Duodenal mucosa (tissue), 2 donors: ENCODE data around the gene PPP2R2B.

Source experiments
- H3K27ac ChIP-seq: one replicate; pipeline ENCODE4 v1.7.0; 2013; ENCODE audit warnings: low read depth, low read length
- H3K27me3 ChIP-seq, 2 donors: one replicate each; pipeline ENCODE4 v1.7.0; 2013; ENCODE audit warnings: low read length in 2 of 2, control low read depth in 1 of 2; ENCODE audit not compliant: insufficient read depth in 2 of 2, control insufficient read depth in 1 of 2
- H3K36me3 ChIP-seq, 2 donors: one replicate each; pipeline ENCODE4 v1.7.0; 2013; ENCODE audit warnings: low read length in 2 of 2, control low read depth in 1 of 2; ENCODE audit not compliant: insufficient read depth in 2 of 2, control insufficient read depth in 1 of 2
- H3K4me1 ChIP-seq, 2 donors: one replicate each; pipeline ENCODE4 v1.7.0; 2013; ENCODE audit warnings: low read length in 2 of 2, control low read depth in 1 of 2; ENCODE audit not compliant: insufficient read depth in 2 of 2, control insufficient read depth in 1 of 2
- H3K4me3 ChIP-seq, 2 donors: one replicate each; pipeline ENCODE4 v1.7.0; 2013; ENCODE audit warnings: low read length in 2 of 2, low read depth in 1 of 2
- H3K9ac ChIP-seq, 2 donors: one replicate each; pipeline ENCODE4 v1.7.0; 2013; ENCODE audit warnings: low read length in 2 of 2, low read depth in 1 of 2
- H3K9me3 ChIP-seq, 2 donors: one replicate each; pipeline ENCODE4 v1.7.0; 2013; ENCODE audit warnings: low read length in 2 of 2, control low read depth in 1 of 2; ENCODE audit not compliant: control insufficient read depth in 1 of 2

Gene PPP2R2B

DNA sequence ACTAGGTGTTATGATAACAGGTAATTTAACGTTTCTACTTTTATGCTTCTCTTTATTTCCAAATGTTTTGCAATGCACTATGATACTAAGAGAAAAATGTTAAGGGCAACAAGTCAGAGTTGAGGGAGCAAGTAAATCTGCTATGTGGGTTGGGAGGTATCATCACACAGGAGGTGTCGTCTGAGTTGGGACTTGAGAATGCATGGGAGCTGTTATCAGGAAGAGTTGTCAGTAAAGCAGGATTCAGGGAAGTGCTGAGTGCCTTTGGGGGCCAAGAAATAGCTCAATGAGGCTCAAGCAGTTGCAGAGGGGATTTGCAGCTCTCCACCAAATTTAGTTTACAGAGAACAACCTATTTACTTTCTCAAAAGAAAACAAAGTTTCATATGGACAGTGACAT lies 108.0 kb downstream of the PPP2R2B start:
- H3K27me3 ChIP-seq = no peaks in the 10 kb centered on the region
- H3K4me1 ChIP-seq = no peaks in the 10 kb centered on the region
- H3K36me3 ChIP-seq = no peaks in the 10 kb centered on the region
- no peak overlapping the region for H3K27ac ChIP-seq
- no peaks in the 10 kb centered on the region for H3K9me3 ChIP-seq
- no peak overlapping the region for H3K9ac ChIP-seq
- H3K4me3 ChIP-seq = no peak overlapping the region

DNA sequence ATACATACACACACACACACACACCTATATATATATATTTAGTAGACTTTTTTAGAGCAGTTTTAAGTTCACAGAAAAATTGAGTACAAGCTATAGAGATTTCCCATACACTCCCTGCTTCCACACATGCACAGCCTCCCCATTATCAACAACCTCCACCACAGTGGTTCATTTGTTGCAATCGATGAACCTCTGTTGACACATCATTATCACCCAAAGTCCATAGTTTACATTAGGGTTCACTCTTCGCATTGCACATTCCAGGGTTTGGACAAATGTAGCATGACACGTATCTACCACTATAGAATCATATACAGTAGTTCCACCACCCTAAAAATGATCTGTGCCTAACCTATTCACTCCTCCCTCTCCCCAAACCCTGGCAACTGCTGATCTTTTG lies 111.0 kb downstream of the PPP2R2B start:
- Histone ChIP-seq H3K27me3 (no peaks in the 10 kb centered on the region), H3K4me1 (no peaks in the 10 kb centered on the region), H3K4me3 (no peak overlapping the region), H3K27ac (no peak overlapping the region), H3K36me3 (no peaks in the 10 kb centered on the region), H3K9me3 (no peaks in the 10 kb centered on the region), H3K9ac (no peak overlapping the region)

DNA sequence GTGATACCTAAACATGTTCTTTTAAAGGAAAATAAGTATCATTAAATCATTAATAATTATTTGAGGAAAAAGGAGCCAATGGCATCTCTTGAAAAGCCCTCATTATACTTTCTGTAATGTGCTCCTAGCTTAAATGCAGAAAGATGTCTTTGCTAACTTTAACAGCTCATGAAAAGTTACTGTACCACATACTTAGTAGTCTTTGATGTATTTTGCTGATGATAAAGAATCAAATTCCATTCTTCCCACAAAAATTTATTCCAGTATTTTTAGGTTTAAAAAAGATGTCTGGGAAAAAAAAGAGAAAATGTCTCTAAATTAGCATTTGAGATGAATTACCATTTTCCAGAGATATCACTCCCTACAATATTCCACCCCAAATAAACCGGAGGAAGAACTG lies 112.5 kb downstream of the PPP2R2B start:
- no peak overlapping the region for H3K9ac ChIP-seq
- no peaks in the 10 kb centered on the region for H3K27me3 ChIP-seq
- no peak overlapping the region for H3K27ac ChIP-seq
- no peaks in the 10 kb centered on the region for H3K36me3 ChIP-seq
- H3K4me3 ChIP-seq = no peak overlapping the region
- no peaks in the 10 kb centered on the region for H3K4me1 ChIP-seq
- no peaks in the 10 kb centered on the region for H3K9me3 ChIP-seq

DNA sequence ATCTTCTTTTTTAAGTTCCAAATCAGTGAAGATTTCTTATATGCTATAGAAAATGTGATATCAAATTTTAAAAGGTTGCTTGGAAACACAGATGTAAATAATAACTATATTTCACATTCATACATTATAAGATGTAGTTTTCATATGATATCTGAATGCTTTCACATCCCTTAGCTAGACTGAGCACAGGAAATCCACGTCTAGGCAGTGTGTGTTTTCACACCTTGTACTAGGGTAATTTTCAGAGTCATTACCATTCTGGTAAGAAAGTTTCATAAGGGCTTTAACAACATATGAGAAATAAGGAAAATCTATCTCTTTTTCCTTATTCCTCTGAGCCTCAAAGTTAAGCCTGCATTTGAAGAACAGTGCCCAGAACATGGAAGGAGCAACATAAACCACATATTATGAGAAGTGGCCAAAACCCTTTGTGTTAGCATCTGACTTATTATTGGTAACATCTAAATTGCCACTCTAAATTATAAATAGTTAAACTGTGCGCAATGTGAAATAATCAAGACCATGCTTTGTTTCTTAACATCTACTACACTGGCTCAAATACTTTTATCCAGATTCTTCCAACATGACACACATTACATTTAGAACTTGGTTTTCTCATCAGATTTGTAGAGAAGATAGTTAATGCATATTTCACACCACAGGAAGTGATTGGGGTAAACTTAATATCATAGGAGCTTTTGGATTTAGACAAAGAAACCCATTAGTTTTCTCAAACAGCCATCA lies 113.3 kb downstream of the PPP2R2B start:
- Histone ChIP-seq H3K9ac (no peak overlapping the region), H3K4me1 (no peaks in the 10 kb centered on the region), H3K36me3 (no peaks in the 10 kb centered on the region), H3K4me3 (no peak overlapping the region), H3K9me3 (no peaks in the 10 kb centered on the region), H3K27me3 (no peaks in the 10 kb centered on the region), H3K27ac (no peak overlapping the region)

DNA sequence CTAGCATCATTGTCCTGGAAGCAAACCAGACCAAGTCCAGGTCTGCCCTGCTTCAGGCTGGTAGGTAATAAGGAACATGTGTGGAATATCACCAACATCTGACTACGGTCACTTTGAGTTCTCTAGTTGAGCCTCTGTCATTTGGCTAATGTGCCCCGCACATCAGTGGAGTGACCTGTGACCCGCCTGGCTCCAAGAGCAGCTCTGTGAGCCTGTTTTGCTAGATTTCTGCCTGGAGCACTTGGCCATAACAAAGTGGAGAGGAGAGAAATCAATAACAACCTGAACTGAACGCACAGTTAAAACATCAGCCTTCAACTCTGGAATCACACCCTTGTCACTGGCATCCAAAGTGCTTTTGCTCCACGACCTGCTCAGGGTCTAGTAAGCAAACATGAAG lies 115.7 kb downstream of the PPP2R2B start:
- Histone ChIP-seq H3K9me3 (no peaks in the 10 kb centered on the region), H3K27ac (no peak overlapping the region), H3K36me3 (no peaks in the 10 kb centered on the region), H3K27me3 (no peaks in the 10 kb centered on the region), H3K9ac (no peak overlapping the region), H3K4me3 (no peak overlapping the region), H3K4me1 (no peaks in the 10 kb centered on the region)

DNA sequence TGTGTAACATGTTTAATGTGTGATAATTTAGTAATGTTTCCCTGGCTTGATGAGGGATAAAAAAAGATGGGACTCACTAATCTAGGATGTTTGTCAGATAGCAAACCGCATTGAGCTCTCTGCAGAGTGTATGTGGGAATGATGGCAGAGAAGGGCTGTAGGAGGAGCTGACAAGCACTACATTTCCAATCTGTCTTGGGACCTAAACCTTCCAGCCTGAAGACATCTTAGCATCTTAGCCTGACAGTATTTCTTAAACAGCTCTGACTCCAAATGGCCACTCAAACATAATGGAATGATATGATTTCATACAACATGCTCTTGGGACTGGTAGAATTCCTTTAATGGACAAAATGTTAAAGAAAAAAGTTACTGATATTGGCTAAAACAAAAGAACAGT lies 116.7 kb downstream of the PPP2R2B start:
- Histone ChIP-seq H3K4me1 (no peaks in the 10 kb centered on the region), H3K27ac (no peak overlapping the region), H3K9ac (no peak overlapping the region), H3K36me3 (no peaks in the 10 kb centered on the region), H3K9me3 (no peaks in the 10 kb centered on the region), H3K27me3 (no peaks in the 10 kb centered on the region), H3K4me3 (no peak overlapping the region)

DNA sequence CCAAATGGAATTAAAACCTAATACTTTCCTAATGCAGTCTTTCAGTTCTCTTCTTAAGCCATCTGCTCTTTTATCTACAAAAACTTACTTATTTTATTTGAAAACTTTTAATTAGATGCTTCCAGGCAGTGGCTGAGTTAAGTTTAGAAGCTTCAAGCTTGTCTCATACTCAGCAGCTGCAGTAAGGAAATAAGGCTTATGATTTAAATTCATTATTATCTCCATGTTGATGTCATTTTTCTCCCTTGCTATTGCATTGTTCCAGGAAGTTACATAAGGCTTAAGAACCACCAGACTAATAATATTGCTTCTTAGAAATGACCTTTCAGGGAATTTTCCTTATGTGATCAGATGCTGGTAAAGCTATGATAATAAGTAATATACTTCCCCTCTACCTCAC lies 119.6 kb downstream of the PPP2R2B start:
- Histone ChIP-seq H3K4me3 (no peak overlapping the region), H3K9ac (no peak overlapping the region), H3K9me3 (no peaks in the 10 kb centered on the region), H3K4me1 (no peaks in the 10 kb centered on the region), H3K27ac (no peak overlapping the region), H3K36me3 (no peaks in the 10 kb centered on the region), H3K27me3 (no peaks in the 10 kb centered on the region)

DNA sequence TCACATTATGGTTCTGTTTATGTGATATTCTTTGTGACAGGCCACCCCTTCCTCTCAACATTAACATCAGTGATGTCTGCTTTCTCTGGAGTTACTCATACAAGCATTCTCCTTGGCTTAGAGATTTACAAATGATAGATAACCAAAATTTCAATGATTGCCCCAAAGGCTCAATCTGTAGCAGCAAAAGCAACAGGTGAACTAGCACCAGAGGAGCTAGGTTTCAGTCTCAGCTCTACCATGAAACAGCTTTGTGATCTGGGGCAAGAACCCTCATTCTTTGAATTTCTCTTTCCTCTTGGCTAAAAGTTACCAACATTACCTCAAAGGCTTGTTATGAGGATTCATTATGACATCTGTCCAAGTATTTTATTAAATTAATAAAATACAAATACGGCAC lies 120.5 kb downstream of the PPP2R2B start:
- H3K9ac ChIP-seq = no peak overlapping the region
- no peak overlapping the region for H3K4me3 ChIP-seq
- no peaks in the 10 kb centered on the region for H3K4me1 ChIP-seq
- H3K27ac ChIP-seq = no peak overlapping the region
- no peaks in the 10 kb centered on the region for H3K36me3 ChIP-seq
- no peaks in the 10 kb centered on the region for H3K9me3 ChIP-seq
- no peaks in the 10 kb centered on the region for H3K27me3 ChIP-seq

DNA sequence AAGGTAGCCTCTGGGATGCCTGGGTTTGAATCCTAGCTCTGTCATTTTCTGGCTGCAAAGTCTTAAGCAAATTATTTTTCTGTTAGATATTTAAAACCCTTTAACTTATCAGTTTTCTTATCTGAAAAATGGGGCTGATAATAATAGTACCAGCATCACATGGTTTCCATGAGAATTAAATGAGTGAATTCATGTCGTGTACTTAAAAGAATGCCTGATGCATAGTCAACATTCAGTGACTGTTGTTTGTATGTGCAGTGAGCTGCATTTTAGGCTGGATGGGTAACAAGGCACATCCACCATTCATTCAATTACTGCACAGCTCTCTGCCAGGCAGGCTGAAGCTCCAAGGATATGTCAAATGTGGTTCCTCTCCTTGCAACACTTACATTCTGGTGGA lies 122.0 kb downstream of the PPP2R2B start:
- Histone ChIP-seq H3K9ac (no peak overlapping the region), H3K36me3 (no peaks in the 10 kb centered on the region), H3K9me3 (no peaks in the 10 kb centered on the region), H3K4me3 (no peak overlapping the region), H3K27ac (no peak overlapping the region), H3K4me1 (no peaks in the 10 kb centered on the region), H3K27me3 (no peaks in the 10 kb centered on the region)

DNA sequence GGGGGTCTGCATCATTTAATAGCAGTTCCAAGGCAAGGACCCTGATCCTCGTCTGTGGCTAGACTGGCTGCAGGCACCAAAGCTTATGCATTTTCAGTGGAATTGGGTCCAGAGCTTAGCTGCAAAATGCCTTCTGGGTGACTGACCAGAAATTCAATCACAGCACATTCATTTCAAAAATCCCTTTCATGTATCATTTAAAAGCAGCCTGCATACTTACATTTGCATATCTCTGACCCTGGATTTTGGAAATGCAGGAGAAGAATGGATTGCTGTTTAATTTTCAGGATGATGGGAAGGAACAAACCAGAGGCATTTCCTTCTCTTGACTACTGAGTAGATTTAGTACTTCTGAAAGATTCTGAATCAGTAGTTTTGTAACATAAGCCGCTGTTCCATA lies 122.8 kb downstream of the PPP2R2B start:
- no peaks in the 10 kb centered on the region for H3K27me3 ChIP-seq

DNA sequence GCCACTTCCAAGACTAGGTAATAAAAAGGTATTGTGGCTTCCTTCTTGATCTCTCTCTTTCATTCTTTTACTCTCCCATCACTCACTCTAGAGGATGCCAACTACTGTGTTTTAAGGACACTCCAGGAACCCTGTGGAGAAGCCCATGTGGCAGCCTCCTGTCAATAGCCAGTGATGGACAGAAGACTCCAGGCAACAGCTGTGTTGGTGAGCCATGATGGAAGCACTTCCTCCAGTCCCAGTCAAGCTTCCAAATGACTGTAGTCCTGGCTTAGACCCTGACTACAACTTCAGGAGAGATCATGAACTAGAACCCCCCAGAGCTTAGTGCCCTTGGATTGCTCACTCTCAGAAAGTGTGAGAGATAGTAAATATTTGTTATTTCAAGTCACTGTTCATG lies 123.9 kb downstream of the PPP2R2B start:
- Histone ChIP-seq H3K9ac (no peak overlapping the region), H3K4me3 (no peak overlapping the region), H3K27me3 (no peaks in the 10 kb centered on the region), H3K36me3 (no peaks in the 10 kb centered on the region), H3K27ac (no peak overlapping the region), H3K4me1 (peaks cover 0 to 3% of the 10 kb centered on the region in 2 donors), H3K9me3 (no peaks in the 10 kb centered on the region)

More for the DNA sequence above, 122.8 kb downstream of the PPP2R2B start:
- Histone ChIP-seq H3K4me3 (no peak overlapping the region), H3K4me1 (peaks cover 0 to 2% of the 10 kb centered on the region in 2 donors), H3K9ac (no peak overlapping the region), H3K36me3 (no peaks in the 10 kb centered on the region), H3K27ac (no peak overlapping the region), H3K9me3 (no peaks in the 10 kb centered on the region)
